ENCODE measurements around the gene ARAP2. TPM values are rescaled to one million over a fixed set of nuclear protein-coding genes. Genes with fewer than 3 reads are reported as not detected.

ARAP2 gene
- polyA plus RNA-seq, 1 donor (not counting 4 experiments of a cell fraction or from before 2014, with no cell fraction given) = 9.3 TPM

DNA sequence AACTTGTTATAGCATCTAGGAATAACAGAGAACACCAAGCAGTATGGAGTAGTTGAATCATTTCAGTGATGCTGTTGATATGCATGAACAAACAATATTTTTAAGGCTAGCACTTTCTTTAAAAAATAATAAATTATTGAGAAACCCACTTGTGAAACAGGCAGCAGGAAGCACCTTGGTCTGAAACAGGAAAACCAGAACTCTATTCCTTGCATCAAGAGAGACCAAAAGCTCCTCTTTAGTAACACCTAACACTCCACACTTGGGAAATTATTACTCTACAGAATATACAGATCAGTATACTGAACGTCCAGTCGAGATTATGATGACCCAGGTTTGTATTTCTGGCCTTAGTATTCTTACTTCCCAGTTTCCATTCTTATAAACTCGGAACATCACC is 129.0 kb downstream of the ARAP2 start:
- H2AFZ ChIP-seq (ENCODE audit: control insufficient read depth, low read length) = no peak overlapping the region
- H4K20me1 ChIP-seq (ENCODE audit: control insufficient read depth, extremely low read depth, insufficient read depth, low read length) = no peaks in the 10 kb centered on the region
- no peak overlapping the region for H3K4me2 ChIP-seq (ENCODE audit: control insufficient read depth, extremely low read depth, insufficient read depth, low read depth, low read length)
- H3K79me2 ChIP-seq (ENCODE audit: control insufficient read depth, insufficient read depth, low read length) = no peaks in the 10 kb centered on the region
- no peak overlapping the region for H3K4me3 ChIP-seq (ENCODE audit: control insufficient read depth in 2 of 3, extremely low read depth in 1 of 3, insufficient read depth in 2 of 3, low read depth in 1 of 3, low read length in 3 of 3)
- no peaks in the 10 kb centered on the region for H3K4me1 ChIP-seq (ENCODE audit: control insufficient read depth, extremely low read depth, insufficient read depth, low read length)
- H3K27ac ChIP-seq (ENCODE audit: control insufficient read depth, insufficient read depth, low read length) = no peak overlapping the region
- dilution Hi-C loops (cut with MboI; ENCODE audit: extremely low pct_ligation_motif_present, low sequenced_read_pairs) = no loop called here
- no peaks in the 10 kb centered on the region for H3K27me3 ChIP-seq (ENCODE audit: control insufficient read depth, extremely low read depth, insufficient read depth, low read length)
- no peak overlapping the region for H3K9ac ChIP-seq (ENCODE audit: control insufficient read depth, extremely low read depth, insufficient read depth, low read length)
- no peak for DNase-seq (ENCODE audit: low read depth, low spot score)
- no peaks in the 10 kb centered on the region for H3K36me3 ChIP-seq (ENCODE audit: control insufficient read depth in 2 of 2, extremely low read depth in 1 of 2, insufficient read depth in 2 of 2, low read length in 2 of 2)
- H3K9me1 ChIP-seq (ENCODE audit: control insufficient read depth, extremely low read depth, insufficient read depth, low read length) = no peaks in the 10 kb centered on the region
- no peak for FAIRE-seq
- no peak for TF ChIP-seq EZH2 (IDR thresholded peaks at IDR 0.05; ENCODE audit: low read length)
- TF ChIP-seq, protein P1, sequence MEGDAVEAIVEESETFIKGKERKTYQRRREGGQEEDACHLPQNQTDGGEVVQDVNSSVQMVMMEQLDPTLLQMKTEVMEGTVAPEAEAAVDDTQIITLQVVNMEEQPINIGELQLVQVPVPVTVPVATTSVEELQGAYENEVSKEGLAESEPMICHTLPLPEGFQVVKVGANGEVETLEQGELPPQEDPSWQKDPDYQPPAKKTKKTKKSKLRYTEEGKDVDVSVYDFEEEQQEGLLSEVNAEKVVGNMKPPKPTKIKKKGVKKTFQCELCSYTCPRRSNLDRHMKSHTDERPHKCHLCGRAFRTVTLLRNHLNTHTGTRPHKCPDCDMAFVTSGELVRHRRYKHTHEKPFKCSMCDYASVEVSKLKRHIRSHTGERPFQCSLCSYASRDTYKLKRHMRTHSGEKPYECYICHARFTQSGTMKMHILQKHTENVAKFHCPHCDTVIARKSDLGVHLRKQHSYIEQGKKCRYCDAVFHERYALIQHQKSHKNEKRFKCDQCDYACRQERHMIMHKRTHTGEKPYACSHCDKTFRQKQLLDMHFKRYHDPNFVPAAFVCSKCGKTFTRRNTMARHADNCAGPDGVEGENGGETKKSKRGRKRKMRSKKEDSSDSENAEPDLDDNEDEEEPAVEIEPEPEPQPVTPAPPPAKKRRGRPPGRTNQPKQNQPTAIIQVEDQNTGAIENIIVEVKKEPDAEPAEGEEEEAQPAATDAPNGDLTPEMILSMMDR (optimal IDR thresholded peaks at IDR 0.05 in 1 of 3, IDR thresholded peaks at IDR 0.05 in 1 of 3, conservative IDR thresholded peaks at IDR 0.05 in 1 of 3; ENCODE audit: extremely low read depth in 1 of 3, insufficient read depth in 2 of 3, low read length in 3 of 3) = no peak
- H3K9me3 ChIP-seq (ENCODE audit: control insufficient read depth, low read depth, low read length) = no peaks in the 10 kb centered on the region

GRCh38 chr4:36111172-36111571 is 133.1 kb downstream of the ARAP2 start:
- no peaks in the 10 kb centered on the region for H3K27me3 ChIP-seq (ENCODE audit: control insufficient read depth, extremely low read depth, insufficient read depth, low read length)
- H3K9me1 ChIP-seq (ENCODE audit: control insufficient read depth, extremely low read depth, insufficient read depth, low read length) = no peaks in the 10 kb centered on the region
- no peak overlapping the region for H3K4me3 ChIP-seq (ENCODE audit: control insufficient read depth in 2 of 3, extremely low read depth in 1 of 3, insufficient read depth in 2 of 3, low read depth in 1 of 3, low read length in 3 of 3)
- dilution Hi-C loops (cut with MboI; ENCODE audit: extremely low pct_ligation_motif_present, low sequenced_read_pairs) = no loop called here
- no peak for TF ChIP-seq EZH2 (IDR thresholded peaks at IDR 0.05; ENCODE audit: low read length)
- TF ChIP-seq, protein P1 (optimal IDR thresholded peaks at IDR 0.05 in 1 of 3, IDR thresholded peaks at IDR 0.05 in 1 of 3, conservative IDR thresholded peaks at IDR 0.05 in 1 of 3; ENCODE audit: extremely low read depth in 1 of 3, insufficient read depth in 2 of 3, low read length in 3 of 3) = no peak
- H3K79me2 ChIP-seq (ENCODE audit: control insufficient read depth, insufficient read depth, low read length) = no peaks in the 10 kb centered on the region
- H3K9ac ChIP-seq (ENCODE audit: control insufficient read depth, extremely low read depth, insufficient read depth, low read length) = no peak overlapping the region
- H4K20me1 ChIP-seq (ENCODE audit: control insufficient read depth, extremely low read depth, insufficient read depth, low read length) = no peaks in the 10 kb centered on the region
- no peaks in the 10 kb centered on the region for H3K4me1 ChIP-seq (ENCODE audit: control insufficient read depth, extremely low read depth, insufficient read depth, low read length)
- no peak for DNase-seq (ENCODE audit: low read depth, low spot score)
- H3K36me3 ChIP-seq (ENCODE audit: control insufficient read depth in 2 of 2, extremely low read depth in 1 of 2, insufficient read depth in 2 of 2, low read length in 2 of 2) = no peaks in the 10 kb centered on the region
- no peak overlapping the region for H2AFZ ChIP-seq (ENCODE audit: control insufficient read depth, low read length)
- no peak overlapping the region for H3K27ac ChIP-seq (ENCODE audit: control insufficient read depth, insufficient read depth, low read length)
- no peak overlapping the region for H3K4me2 ChIP-seq (ENCODE audit: control insufficient read depth, extremely low read depth, insufficient read depth, low read depth, low read length)
- H3K9me3 ChIP-seq (ENCODE audit: control insufficient read depth, low read depth, low read length) = no peaks in the 10 kb centered on the region
- no peak for FAIRE-seq

Measured in keratinocyte (primary cell).